Anterior cingulate cortex (tissue), 58 donors: ENCODE results near the gene LRRTM4.

Experiments used
- DNase-seq, 58 donors: peaks; one replicate each; lab custom pipeline; 2025; lab: John Stamatoyannopoulos, UW

Gene LRRTM4

GRCh38 chr2:77013457-77013856 lies 508.7 kb downstream of the LRRTM4 start:
- DNase-seq = no peak

- DNase-seq = no peak
Measured at GRCh38 chr2:77009307-77009706, 512.9 kb downstream of the LRRTM4 start.

DNA sequence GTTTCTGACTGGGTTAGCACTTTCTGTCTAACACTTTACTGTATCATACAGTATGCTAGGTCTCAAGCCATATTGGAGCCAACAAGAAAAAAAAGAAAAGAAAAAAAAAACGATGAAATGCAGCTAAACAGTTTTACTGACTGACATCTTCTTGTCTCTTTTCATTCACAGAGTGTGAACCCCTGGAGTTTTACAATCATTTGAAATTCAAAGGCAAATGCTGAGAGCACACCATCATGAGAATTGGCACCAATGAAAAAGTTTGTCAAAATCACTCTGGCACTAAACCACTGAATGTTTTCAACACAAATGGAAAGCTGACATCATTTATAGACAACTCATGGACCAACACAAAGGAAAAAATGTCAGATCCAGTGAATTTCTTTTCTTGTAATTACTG lies 513.3 kb downstream of the LRRTM4 start:
- peak in 1 of 58 donors; percentile 12 for DNase-seq

- no peak for DNase-seq
Measured at GRCh38 chr2:77007686-77008085, 514.5 kb downstream of the LRRTM4 start.

DNA sequence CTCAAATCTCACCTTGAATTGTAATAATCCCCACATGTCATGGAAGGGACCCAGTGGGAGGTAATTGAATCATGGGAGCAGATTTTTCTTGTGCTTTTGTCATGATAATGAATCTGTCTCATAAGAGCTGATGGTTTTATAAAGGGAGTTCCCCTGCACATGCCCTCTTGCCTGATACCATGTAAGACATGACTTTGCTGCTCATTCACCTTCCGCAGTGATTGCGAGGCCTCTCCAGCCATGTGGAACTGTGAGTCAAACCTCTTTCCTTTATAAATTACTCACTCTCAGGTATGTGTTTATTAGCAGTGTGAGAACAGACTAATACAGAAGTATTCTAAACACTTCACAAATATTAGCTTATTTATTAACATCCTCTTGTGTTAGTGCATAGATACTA lies 516.7 kb downstream of the LRRTM4 start:
- no peak for DNase-seq

DNA sequence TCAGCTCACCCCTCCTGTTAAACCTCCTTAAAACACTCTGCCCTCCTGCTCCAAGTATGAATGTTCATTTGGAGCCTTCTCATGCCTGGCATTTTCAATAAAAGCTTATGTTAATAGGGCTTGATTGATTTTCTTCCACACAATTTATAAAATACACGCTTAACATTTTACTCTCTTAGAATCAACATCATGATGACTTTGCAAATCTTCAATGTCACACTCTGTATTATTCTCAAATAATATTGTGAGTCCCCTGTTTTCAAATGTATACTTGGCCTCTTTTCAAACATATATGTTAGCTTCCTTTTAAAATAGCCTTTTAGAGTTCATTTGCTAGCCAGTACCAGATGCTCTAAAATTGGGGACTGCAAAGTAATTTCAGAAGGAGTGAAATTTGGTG lies 520.3 kb downstream of the LRRTM4 start:
- no peak for DNase-seq

DNA sequence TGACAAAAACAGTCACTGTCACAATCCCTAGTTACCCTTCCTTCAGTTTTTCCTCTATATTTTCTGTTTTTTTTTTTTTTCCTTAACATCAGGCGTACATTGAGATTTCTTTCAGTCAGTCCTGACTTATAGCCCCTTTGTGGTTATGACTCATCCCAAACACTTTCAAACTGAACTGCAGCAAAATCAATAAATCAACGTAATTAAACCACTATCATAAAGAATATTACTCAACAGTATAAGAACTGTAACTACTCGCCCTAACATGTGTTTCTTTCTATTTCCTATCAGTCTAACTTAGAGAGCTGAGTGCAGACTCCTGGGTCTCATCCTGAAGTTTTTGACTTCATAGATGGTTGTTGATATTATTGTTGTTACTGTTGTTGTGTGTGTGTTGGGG lies 523.5 kb downstream of the LRRTM4 start:
- no peak for DNase-seq

- no peak for DNase-seq
Measured at GRCh38 chr2:76998152-76998551, 524.0 kb downstream of the LRRTM4 start.

DNA sequence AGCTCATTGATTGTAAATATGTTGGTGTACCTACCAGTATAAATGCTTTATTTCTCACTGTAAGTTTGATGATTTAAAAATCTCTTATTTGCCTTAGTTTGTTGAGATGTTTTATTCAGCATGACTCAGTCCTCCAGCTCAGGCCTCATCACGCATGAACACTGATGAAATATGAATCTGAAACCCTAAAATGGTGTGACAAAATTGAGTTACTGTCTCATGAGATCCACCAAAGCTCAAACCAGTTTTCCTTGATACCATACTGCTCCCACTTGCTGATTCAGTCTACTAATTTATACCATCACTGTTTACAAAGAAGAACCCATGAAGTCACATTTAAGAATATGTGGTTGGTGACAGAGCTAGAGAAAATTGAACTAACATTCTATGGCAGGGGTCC lies 524.9 kb downstream of the LRRTM4 start:
- no peak for DNase-seq

DNA sequence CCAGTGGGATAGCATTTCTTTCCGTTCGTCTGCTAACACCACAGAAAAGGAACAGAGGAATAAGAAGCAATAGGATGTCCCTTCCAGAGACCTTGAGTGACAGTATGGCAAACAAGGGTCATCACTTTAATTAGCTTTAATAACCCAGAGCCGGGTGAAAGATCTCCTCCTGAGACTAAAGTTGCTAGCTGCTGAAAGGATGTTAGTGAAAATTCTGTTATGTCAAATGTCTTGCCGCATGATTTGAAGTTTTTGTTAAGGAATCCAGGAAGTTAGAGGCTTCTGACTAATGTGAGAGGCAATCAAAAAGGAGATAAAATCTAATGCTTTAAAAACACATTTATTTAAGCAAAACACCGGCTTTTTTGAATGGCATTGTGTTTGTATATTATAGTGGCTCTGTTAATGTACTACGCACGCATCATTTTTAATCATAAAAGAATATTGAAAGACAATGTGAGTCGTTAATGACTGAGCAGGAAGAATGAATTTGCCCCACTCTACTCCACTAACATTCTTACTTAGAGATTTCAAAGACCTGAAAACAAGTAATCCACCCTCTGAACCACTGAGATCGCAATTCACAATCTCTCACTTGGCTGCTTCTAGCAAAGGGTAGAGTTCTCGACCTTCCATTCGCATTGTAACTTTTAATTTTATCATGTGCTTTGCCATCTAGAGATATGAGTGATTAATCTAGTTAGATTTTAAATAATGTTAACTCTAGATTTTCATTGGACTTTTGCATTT lies 536.6 kb downstream of the LRRTM4 start:
- no peak for DNase-seq

GRCh38 chr2:76984359-76984758 lies 537.8 kb downstream of the LRRTM4 start:
- DNase-seq = no peak

GRCh38 chr2:76980067-76980787 lies 541.9 kb downstream of the LRRTM4 start:
- peak in 1 of 58 donors; percentile 1 for DNase-seq

DNA sequence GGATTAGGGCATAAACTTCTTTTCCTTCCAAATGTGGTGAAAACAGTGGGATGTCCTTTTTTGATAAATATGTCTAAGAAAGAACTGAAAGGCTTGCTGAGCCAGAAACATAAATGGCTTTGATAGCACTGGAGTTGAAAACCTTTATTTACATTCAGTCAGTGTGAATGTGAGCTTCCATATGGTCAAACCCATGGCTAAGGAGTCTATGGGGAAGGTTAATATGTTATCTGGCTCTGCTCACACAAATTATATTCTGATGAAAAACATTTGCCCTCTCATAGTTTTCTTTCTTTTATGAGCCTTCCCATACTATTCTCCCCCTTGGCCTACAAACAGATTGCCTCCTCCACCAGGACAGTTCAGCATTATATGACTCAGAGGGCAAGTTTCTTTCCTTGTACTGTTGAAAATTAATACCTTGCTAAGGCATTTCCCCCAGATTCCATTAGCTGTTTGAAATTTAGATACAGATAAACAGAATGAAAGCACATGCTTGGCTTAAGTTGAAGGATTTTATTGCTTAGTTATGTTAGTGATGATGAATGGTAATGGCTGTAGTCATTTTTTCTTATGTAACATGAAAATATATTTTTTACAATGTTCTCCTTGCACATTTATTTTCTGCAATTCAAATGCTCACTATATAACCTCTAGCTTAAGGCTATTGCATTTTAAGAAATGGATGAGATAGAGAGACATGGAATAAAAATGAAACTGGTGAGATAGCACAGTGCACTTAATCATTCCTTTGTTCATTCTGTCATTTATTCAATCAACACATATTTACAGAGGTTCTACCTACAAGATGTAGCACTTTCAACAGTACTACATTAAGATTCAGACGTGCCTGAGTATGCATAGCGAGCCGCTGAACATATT lies 544.1 kb downstream of the LRRTM4 start:
- DNase-seq = no peak

GRCh38 chr2:76975752-76976151 lies 546.4 kb downstream of the LRRTM4 start:
- DNase-seq = no peak

DNA sequence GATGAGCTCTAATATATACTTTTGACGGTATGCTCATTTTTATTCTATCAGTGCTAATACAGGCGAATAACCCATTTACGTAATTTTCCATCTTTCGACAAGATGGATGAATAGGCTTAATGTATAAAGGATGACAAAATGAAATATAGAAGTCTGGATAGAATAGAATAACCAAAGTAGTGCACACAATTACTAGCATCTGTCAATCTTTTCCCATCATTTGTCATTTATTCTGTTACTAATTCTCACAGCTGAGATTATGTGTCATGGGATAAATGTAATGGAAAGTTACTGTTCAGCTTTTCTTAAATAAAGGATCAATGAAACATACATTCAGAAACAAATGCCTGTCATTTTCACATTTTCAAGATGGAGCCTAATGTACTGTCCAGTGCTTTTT lies 548.6 kb downstream of the LRRTM4 start:
- DNase-seq = no peak

- no peak for DNase-seq
Measured at GRCh38 chr2:76965772-76966171, 556.4 kb downstream of the LRRTM4 start.

DNA sequence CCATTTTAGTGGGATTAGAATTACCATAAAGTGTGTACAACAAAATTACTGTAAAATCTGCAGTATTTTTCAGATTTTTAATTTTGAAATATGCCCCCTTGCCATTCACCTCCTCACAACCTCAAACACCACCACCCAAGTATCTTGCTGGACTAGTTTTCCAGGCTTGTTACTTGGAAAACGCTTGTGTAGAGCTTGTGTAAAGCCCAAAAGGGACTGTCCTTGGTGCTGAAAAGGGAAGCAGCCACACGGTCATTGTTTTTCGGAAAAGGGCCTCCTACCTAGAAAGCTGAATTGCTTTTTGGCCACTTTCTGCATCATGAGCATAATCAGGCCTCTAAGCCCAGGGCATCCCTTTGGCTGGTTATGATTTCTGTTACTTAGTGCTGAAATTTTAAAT lies 563.4 kb downstream of the LRRTM4 start:
- DNase-seq = no peak

- DNase-seq = peak in 22 of 58 donors; percentile 0 to 42 (median 8)
Measured at GRCh38 chr2:76953733-76954347, 568.3 kb downstream of the LRRTM4 start.

DNA sequence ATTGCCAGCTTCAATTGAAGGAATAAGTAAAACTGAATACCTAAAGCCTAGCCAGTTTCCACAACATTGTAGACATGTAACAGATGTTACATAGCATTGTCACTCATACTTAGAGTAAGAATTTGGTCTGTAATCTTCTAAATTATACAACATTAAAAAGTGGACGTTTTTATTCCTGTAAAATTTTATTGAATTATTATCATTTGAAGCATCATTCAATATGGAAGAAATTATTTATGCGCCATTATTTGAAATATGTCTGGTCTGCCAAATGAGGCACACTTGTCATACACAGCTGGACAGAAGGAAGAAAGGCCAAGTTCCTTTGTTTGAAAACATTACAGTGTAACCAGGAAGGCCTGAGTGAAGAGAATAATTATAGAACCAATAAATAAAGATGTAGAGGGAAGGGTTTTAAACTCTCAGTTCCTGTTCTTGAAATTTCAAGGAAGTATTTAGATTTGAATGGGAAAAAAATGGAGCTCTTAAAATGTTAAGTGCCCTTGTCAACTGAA lies 575.5 kb downstream of the LRRTM4 start:
- DNase-seq = no peak

- DNase-seq = no peak
Measured at GRCh38 chr2:76940559-76940958, 581.6 kb downstream of the LRRTM4 start.
